OCI-LY7 (cell line): Measurements from ENCODE around the gene SPR.

ENCODE experiments used
- EZH2phosphoT487 ChIP-seq: fragments of 200-600 bp; sonication (generic); IDR thresholded peaks from 2 replicates; pipeline ENCODE4 v1.6.1; 2018; ENCODE audit warnings: low read depth, borderline replicate concordance, mild to moderate bottlenecking, mixed run types, antibody characterized with exemption, low read length, moderate library complexity, mixed read lengths
- TF ChIP-seq, protein P1 (sequence below): fragments of 200-600 bp; sonication (generic); conservative IDR thresholded peaks from 2 replicates; pipeline ENCODE4 v1.5.1; 2014; ENCODE audit warnings: mild to moderate bottlenecking, antibody characterized with exemption, low read length, moderate library complexity, mixed read lengths

DNA sequence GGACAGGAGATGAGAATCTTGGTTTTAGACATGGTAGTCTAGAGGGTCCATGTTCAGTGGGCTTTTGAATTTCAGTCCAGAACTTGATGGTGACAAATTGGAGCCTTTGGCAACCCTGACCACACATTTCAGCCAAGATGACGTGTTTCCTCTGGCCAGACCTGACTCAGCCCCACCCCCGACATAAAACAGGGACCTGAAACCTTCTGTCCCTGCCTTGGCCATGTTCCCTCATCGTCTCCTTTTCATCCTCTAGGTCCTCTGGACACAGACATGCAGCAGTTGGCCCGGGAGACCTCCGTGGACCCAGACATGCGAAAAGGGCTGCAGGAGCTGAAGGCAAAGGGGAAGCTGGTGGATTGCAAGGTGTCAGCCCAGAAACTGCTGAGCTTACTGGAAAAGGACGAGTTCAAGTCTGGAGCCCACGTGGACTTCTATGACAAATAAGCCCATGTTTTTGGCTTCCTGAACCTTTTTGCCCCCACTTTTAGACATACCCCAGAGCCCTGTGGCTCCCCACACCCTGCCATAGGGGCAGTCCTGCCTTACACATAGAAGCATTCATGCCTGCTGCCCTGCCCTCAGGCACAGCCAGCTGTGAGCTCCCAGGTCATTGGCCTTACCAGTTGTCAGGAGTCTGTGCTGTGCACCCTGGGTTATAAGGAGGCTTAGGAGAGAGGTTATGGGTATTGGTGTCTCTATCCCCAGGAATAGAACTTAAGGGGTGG is 4.0 kb downstream of the SPR start:
- TF ChIP-seq, protein P1, sequence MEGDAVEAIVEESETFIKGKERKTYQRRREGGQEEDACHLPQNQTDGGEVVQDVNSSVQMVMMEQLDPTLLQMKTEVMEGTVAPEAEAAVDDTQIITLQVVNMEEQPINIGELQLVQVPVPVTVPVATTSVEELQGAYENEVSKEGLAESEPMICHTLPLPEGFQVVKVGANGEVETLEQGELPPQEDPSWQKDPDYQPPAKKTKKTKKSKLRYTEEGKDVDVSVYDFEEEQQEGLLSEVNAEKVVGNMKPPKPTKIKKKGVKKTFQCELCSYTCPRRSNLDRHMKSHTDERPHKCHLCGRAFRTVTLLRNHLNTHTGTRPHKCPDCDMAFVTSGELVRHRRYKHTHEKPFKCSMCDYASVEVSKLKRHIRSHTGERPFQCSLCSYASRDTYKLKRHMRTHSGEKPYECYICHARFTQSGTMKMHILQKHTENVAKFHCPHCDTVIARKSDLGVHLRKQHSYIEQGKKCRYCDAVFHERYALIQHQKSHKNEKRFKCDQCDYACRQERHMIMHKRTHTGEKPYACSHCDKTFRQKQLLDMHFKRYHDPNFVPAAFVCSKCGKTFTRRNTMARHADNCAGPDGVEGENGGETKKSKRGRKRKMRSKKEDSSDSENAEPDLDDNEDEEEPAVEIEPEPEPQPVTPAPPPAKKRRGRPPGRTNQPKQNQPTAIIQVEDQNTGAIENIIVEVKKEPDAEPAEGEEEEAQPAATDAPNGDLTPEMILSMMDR: no peak
- TF ChIP-seq EZH2phosphoT487: no peak
